ENCODE data around the gene SPATA2.

DNA sequence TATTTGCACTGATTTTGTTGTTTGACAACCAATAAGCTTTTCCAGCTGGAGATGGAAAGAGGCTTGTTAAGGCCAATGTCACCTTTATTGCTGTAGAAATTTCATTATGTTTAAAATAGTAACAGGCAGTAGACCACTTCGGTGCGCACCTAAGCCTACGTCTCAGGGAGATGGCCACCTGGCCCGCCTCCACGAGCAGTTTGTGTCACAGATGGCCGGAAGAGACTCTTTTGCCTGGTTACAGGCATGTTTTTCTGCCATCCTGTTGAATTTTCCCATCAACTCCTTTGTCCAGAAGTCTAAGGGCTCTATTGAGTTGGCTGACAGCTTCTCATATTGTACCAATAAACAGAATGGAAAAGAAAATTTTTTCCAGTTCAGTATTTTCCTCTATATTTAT lies 51.7 kb downstream of the SPATA2 start:
- TF ChIP-seq, protein P1, sequence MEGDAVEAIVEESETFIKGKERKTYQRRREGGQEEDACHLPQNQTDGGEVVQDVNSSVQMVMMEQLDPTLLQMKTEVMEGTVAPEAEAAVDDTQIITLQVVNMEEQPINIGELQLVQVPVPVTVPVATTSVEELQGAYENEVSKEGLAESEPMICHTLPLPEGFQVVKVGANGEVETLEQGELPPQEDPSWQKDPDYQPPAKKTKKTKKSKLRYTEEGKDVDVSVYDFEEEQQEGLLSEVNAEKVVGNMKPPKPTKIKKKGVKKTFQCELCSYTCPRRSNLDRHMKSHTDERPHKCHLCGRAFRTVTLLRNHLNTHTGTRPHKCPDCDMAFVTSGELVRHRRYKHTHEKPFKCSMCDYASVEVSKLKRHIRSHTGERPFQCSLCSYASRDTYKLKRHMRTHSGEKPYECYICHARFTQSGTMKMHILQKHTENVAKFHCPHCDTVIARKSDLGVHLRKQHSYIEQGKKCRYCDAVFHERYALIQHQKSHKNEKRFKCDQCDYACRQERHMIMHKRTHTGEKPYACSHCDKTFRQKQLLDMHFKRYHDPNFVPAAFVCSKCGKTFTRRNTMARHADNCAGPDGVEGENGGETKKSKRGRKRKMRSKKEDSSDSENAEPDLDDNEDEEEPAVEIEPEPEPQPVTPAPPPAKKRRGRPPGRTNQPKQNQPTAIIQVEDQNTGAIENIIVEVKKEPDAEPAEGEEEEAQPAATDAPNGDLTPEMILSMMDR (IDR thresholded peaks at IDR 0.05): no peak
- TF ChIP-seq ZFX (IDR thresholded peaks at IDR 0.05; ENCODE audit: borderline replicate concordance): no peak
